ACC112 (cell line): Measurements from ENCODE around the gene STXBP6.

Source experiments
- H2AFZ ChIP-seq: fragments of 200-600 bp; sonication (generic); one replicate; pipeline ENCODE4 v1.6.0; 2017; ENCODE audit warnings: antibody characterized with exemption, low read length; ENCODE audit not compliant: unreplicated experiment
- H3K27ac ChIP-seq: fragments of 200-600 bp; sonication (generic); 2 replicates; pipeline ENCODE4 v1.5.1; 2014; ENCODE audit warnings: low read depth, mild to moderate bottlenecking, antibody characterized with exemption, low read length, moderate library complexity
- H3K27me3 ChIP-seq: fragments of 200-600 bp; sonication (generic); 2 replicates; pipeline ENCODE4 v1.6.1; 2014; ENCODE audit warnings: mild to moderate bottlenecking, antibody characterized with exemption, low read length, moderate library complexity, mixed read lengths; ENCODE audit not compliant: insufficient read depth
- H3K36me3 ChIP-seq: fragments of 200-600 bp; sonication (generic); 2 replicates; pipeline ENCODE4 v1.6.1; 2016; ENCODE audit warnings: mild to moderate bottlenecking, antibody characterized with exemption, low read length, moderate library complexity, mixed read lengths; ENCODE audit not compliant: insufficient read depth
- H3K4me1 ChIP-seq: fragments of 200-600 bp; sonication (generic); one replicate; pipeline ENCODE4 v1.6.1; 2016; ENCODE audit warnings: low read length, mixed read lengths; ENCODE audit not compliant: insufficient read depth, unreplicated experiment, control insufficient read depth
- H3K4me3 ChIP-seq: fragments of 200-600 bp; sonication (generic); 2 replicates; pipeline ENCODE4 v1.5.1; 2014; ENCODE audit warnings: mild to moderate bottlenecking, low read depth, low read length
- H3K79me2 ChIP-seq: fragments of 200-600 bp; sonication (generic); one replicate; pipeline ENCODE4 v1.6.0; 2016; ENCODE audit warnings: low read length; ENCODE audit not compliant: control insufficient read depth, unreplicated experiment, insufficient read depth

Gene STXBP6

DNA sequence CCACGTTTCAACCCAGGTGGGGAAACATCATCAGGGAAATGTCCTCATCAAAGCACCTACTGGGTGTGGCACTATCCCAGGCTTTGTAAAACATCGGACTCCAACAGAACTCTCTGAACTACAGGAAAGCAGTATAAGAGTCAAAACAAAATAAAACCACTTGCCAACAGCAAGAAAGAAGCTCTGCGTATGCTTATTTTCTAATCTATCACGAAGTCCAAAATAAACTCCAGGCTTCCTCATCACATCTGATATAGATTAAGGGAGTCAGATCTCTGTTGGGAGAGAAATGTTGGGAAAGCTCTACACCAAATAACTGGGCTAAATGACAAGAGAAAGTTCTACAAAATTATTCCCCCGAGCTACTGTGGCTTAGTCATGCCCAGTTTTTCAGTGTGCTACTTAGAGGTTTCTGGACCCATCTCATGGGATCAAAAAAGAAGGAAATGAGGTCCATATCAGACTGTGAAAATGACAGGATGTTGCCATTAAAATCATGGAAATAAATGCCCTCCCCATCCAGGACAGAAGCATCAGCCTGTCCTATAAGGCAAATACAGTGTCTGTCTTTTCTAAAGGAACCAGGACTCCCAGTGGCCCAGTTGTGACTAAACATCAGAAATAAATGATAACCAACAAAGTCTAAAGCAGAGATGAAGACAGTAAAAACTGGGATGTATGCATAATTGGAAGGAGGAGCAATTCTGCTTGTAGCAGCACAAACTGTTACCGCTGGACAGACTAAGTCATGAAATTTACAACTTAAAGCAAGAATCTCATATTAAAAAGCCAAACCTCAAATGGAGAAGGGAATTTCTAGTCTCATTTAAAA lies 149.5 kb downstream of the STXBP6 start:
- Histone ChIP-seq H3K79me2 (no peaks in the 10 kb centered on the region), H3K4me3 (peak overlapping the region; percentile 40), H3K27me3 (no peaks in the 10 kb centered on the region), H3K36me3 (no peaks in the 10 kb centered on the region), H2AFZ (peak overlapping the region; percentile 17), H3K4me1 (peaks cover 9% of the 10 kb centered on the region), H3K27ac (peak overlapping the region; percentile 15)

DNA sequence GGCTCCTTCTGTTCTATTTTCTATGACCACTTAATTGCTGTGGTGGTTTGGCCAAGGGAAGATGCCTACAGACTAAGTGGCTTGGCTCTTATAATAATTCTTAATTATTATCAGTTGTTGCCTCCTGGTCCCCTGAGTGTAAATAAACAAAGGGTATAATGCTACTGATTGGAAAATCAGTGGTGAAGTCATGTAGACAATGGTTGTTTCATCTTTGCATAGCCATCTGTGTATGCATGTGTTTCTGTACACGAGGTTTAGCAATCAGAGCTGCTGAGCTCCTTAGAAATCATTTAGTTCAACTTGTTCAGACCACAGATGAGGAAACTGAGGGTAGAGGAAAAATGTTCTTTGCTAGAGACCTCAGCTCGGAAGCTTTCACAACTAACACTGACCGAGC lies 152.2 kb downstream of the STXBP6 start:
- no peaks in the 10 kb centered on the region for H3K79me2 ChIP-seq

DNA sequence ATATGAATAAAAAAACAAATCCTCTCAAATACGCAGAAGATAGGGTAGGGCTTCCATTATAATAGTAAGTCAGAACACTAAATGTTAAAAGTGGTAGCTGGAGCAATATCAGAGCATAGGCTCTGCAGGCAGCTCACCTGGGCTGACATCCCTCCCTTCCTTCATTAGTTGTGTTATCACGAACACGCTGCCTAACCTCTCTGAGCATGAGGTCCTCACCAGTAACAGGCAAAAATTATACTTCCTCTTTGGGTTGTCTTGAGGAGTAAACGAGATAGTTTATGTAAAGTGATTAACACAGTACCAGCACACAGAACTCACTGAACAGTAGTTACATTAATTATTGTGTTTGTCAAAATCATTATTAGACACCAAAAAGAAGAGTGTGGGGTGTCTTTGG lies 154.3 kb downstream of the STXBP6 start:
- Histone ChIP-seq H3K4me3 (no peak overlapping the region), H3K4me1 (peaks cover 2% of the 10 kb centered on the region), H2AFZ (no peak overlapping the region), H3K79me2 (no peaks in the 10 kb centered on the region), H3K36me3 (no peaks in the 10 kb centered on the region), H3K27ac (no peak overlapping the region), H3K27me3 (no peaks in the 10 kb centered on the region)

More for the DNA sequence above, 152.2 kb downstream of the STXBP6 start:
- Histone ChIP-seq H3K36me3 (no peaks in the 10 kb centered on the region), H3K4me1 (peaks cover 5% of the 10 kb centered on the region), H3K4me3 (no peak overlapping the region), H3K27ac (no peak overlapping the region), H2AFZ (no peak overlapping the region), H3K27me3 (no peaks in the 10 kb centered on the region)

DNA sequence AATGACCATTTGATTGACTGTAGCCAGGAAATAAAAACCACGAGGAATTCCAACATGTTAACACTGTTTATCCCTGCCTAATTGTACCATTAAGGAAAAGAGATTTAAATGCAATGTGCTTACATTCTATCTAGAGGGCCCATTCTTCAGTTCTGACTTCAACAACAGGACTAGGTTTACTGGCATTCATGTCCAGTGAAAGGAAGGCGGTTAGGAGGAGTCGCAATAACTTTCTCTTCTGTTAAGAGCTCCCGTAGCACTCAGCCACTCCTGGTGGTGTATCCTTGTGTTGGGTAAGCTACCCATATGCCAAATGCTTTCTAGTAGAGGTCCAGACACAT lies 154.7 kb downstream of the STXBP6 start:
- Histone ChIP-seq H3K36me3 (no peaks in the 10 kb centered on the region), H3K27me3 (no peaks in the 10 kb centered on the region), H2AFZ (no peak overlapping the region), H3K4me1 (no peaks in the 10 kb centered on the region), H3K4me3 (no peak overlapping the region), H3K27ac (no peak overlapping the region), H3K79me2 (no peaks in the 10 kb centered on the region)

DNA sequence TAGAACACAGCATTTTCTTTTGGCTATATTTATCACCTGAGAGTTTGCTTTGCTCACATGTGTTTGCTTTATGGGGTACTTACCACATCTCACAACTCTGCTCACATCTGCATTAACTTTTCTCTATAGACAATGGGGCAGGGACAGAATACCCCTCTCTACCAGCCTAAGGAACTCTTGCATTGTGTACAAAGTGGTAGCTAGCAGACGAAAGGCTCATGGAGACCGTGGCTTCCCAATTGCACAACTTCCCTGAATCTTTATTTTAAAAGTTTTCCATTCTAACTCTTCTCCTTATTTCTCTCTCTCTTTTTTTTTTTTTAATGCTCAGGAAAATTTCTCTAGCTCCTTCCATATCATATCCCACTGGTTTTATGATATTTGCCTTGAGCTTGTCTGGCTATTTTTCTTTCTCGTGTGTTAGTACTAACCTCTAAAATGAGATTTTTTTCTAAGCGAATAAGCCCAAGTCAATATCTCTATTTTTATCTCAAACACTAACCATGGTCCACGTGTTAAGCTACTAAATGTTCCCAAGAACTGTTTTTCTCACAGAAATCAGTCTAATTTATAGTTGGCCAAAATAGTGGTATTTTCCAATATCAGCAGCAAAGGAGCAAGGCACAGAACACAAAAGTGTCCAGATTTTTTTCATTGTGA lies 155.2 kb downstream of the STXBP6 start:
- Histone ChIP-seq H3K27ac (no peak overlapping the region), H3K4me3 (no peak overlapping the region), H3K36me3 (no peaks in the 10 kb centered on the region), H2AFZ (no peak overlapping the region), H3K4me1 (no peaks in the 10 kb centered on the region), H3K27me3 (no peaks in the 10 kb centered on the region), H3K79me2 (no peaks in the 10 kb centered on the region)

DNA sequence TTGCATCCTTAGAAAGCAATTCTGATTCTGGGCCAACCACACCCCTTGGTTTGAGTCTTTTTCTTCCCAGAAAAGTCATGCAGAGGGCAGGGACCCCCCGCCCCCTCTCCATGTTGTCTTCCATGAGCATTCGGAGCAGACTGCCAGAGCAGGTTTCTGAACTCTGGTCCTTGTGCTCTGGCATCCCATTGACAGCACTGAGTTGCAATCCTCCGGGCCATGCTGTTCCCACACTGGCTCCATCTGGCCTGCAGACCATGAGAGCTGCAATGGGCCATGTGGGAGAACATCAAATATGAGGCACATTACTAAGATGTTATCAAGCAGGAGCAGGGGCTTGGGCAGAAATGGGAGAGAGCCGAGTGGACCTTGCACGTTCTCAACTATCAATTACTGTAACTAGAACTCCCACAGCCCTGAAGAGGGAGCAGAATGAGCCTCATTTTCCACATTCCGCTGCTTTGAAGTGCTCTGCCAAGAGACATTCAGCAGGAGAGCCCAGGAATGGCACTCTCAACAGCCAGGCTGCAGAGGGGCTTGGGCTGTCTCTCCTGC lies 157.4 kb downstream of the STXBP6 start:
- no peaks in the 10 kb centered on the region for H3K4me1 ChIP-seq
- H3K4me3 ChIP-seq, result no peak overlapping the region
- no peak overlapping the region for H2AFZ ChIP-seq
- no peaks in the 10 kb centered on the region for H3K27me3 ChIP-seq
- H3K27ac ChIP-seq, result no peak overlapping the region
- H3K36me3 ChIP-seq, result no peaks in the 10 kb centered on the region
- H3K79me2 ChIP-seq, result no peaks in the 10 kb centered on the region

DNA sequence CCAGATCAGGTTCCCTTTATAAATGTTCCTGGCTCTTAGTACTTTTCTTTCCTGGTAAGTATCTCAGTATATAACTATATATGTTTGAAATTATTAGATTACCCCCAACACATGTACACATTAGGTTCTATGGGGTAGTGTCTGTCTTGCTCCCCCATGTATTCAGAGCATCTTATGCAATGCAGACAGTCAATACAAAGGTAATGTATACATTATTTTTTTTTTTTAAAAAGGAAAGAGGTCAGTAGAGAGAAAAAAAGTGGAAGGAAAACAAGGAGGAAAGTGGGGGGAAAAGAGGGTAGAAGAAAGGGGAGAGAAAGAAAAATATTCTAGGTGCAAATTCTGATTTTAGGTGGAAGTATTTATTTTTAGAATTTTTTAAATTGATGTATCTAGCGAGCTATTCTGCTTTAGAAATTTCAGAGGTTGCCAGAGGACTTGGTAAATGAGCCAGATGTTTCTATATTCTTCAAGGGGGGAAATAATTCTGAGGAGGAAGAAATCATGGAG lies 157.9 kb downstream of the STXBP6 start:
- H2AFZ ChIP-seq, result no peak overlapping the region
- H3K27ac ChIP-seq, result no peak overlapping the region
- H3K4me1 ChIP-seq, result no peaks in the 10 kb centered on the region
- H3K27me3 ChIP-seq, result no peaks in the 10 kb centered on the region
- H3K36me3 ChIP-seq, result no peaks in the 10 kb centered on the region
- no peak overlapping the region for H3K4me3 ChIP-seq
- H3K79me2 ChIP-seq, result no peaks in the 10 kb centered on the region

DNA sequence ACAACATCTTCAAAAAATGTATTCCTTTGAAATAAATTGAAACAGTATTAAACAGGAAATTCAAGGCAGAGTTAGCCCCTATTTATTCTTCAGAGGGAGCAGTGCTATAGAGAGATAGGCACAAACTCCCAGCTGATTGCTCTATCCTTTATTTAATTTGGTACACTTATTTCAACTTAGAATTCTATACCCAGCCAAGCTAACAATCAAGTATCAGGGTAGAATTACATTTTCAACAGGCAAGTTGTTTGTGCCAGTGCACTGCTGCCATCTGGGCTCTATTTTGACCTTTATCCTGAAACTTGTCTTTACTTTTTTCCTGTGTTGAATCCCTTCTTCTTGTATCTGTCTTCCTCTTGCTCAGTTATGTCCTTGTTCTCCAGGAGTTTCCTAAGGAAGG lies 159.2 kb downstream of the STXBP6 start:
- H3K79me2 ChIP-seq, result no peaks in the 10 kb centered on the region
- no peak overlapping the region for H3K27ac ChIP-seq
- no peak overlapping the region for H3K4me3 ChIP-seq
- H3K4me1 ChIP-seq, result no peaks in the 10 kb centered on the region
- no peak overlapping the region for H2AFZ ChIP-seq
- no peaks in the 10 kb centered on the region for H3K36me3 ChIP-seq
- no peaks in the 10 kb centered on the region for H3K27me3 ChIP-seq

DNA sequence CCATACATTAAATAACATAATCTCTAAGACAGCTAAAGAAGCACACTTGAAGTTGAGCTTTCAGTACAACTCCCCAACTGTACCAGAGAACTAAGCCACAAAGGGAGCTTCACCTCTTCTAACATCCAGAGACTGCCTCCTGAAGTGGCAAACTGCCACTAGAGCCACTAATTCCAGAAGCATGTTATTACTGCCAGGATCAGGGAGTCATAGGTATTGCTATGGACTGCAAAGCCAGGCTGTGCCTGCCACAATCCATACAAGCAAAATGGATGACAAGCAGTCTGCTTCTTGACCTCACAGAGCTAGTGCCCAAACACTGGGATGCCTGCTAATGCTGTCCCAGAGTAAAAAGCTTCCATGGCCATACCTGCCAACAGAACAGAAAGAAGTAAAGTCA lies 160.1 kb downstream of the STXBP6 start:
- no peaks in the 10 kb centered on the region for H3K4me1 ChIP-seq
- no peaks in the 10 kb centered on the region for H3K36me3 ChIP-seq
- H3K27me3 ChIP-seq, result no peaks in the 10 kb centered on the region
- no peak overlapping the region for H2AFZ ChIP-seq
- H3K79me2 ChIP-seq, result no peaks in the 10 kb centered on the region
- H3K4me3 ChIP-seq, result no peak overlapping the region
- H3K27ac ChIP-seq, result no peak overlapping the region

DNA sequence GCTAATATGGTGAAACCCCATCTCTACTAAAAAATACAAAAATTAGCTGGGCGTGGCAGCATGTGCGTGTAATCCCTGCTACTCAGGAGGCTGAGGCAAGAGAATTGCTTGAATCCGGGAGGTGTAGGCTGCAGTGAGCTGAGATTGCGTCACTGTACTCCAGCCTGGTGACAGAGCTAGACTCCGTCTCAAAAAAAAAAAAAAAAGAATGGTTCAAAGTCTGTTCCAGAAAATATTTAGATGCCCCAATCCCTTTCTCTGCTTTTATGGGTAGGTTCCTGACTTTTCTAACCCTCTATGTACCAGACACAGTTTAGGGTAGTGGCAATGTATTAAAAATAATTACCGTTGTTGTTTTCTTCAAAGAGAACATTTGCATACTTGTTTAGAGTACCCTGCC lies 161.4 kb downstream of the STXBP6 start:
- Histone ChIP-seq H2AFZ (no peak overlapping the region), H3K4me3 (no peak overlapping the region), H3K27ac (no peak overlapping the region), H3K27me3 (no peaks in the 10 kb centered on the region), H3K4me1 (no peaks in the 10 kb centered on the region), H3K36me3 (no peaks in the 10 kb centered on the region), H3K79me2 (no peaks in the 10 kb centered on the region)
